CD4-positive, alpha-beta T cell treated with Interleukin-21 for 1 hour (primary cell): ENCODE data around the gene CARMIL3.

ENCODE experiments used
- DNase-seq: peaks from one replicate; pipeline ENCODE4 v3.0.0-alpha.2; 2020

The CARMIL3 gene

GRCh38 chr14:24116128-24116814, 64.5 kb downstream of the CARMIL3 start:
- DNase-seq: no peak

- no peak for DNase-seq
Observed at GRCh38 chr14:24117179-24117578, 65.4 kb downstream of the CARMIL3 start.
